Body of pancreas (tissue), 4 donors: ENCODE data around the gene RPP14.

Experiments used
- POLR2A ChIP-seq, 3 donors: fragments of 450-650 bp; IDR thresholded peaks; one replicate each; pipeline ENCODE4 v1.6.1; 2016; ENCODE audit warnings: antibody characterized with exemption in 3 of 3, mild to moderate bottlenecking in 2 of 3
- TF ChIP-seq, protein P1 (sequence below), 7 experiments: fragments of 450-650 bp in 4 of 7; fragments of 200-600 bp in 3 of 7; sonication (generic) in 3 of 7; IDR thresholded peaks; one replicate each; pipeline ENCODE4 v1.5.1; 2016 to 2019; ENCODE audit warnings: antibody characterized with exemption in 7 of 7

DNA sequence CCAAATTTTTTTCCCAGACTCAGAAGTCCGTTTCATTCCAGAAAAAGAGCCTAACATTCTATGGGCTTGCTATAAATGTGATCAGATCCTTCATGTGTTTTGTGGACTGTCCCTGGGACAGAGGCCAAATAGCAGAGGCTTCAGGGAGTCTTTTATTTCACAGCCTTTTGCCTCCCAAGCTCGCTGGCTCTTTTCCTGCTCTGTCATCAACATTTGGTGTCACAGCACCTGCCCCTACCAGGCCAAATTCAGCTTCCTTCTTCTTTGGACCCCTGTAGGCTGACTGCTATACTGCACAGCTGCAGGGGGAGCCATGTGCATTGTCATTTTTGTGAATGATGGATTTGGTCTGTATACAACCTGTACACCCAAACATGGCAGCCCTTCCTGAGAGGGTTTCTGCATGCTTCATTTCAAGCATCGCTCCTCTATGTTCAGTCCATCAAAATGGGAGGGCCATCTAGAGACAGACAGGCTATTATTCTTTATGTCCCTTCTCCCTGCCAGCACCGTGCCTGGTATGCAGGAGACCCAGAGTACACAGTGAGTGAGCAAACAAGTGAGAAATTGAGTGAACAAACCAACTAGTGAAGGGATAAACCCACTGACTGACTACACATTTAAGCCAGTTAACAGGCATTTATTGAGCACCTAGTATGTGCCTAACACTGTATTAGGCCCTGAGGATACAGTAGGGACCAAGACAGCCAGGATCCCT, 17.9 kb upstream of the RPP14 start:
- TF ChIP-seq POLR2A (IDR thresholded peaks at IDR 0.05): no peak
- TF ChIP-seq, protein P1, sequence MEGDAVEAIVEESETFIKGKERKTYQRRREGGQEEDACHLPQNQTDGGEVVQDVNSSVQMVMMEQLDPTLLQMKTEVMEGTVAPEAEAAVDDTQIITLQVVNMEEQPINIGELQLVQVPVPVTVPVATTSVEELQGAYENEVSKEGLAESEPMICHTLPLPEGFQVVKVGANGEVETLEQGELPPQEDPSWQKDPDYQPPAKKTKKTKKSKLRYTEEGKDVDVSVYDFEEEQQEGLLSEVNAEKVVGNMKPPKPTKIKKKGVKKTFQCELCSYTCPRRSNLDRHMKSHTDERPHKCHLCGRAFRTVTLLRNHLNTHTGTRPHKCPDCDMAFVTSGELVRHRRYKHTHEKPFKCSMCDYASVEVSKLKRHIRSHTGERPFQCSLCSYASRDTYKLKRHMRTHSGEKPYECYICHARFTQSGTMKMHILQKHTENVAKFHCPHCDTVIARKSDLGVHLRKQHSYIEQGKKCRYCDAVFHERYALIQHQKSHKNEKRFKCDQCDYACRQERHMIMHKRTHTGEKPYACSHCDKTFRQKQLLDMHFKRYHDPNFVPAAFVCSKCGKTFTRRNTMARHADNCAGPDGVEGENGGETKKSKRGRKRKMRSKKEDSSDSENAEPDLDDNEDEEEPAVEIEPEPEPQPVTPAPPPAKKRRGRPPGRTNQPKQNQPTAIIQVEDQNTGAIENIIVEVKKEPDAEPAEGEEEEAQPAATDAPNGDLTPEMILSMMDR (IDR thresholded peaks at IDR 0.05): no peak
